ENCODE measurements around the gene CRHR2. TPM values are rescaled to one million over a fixed set of nuclear protein-coding genes. Genes with fewer than 3 reads are reported as not detected.

The CRHR2 gene
- polyA plus RNA-seq, 2 of the 4 experiments (the other 2 are of a cell fraction) = not detected

DNA sequence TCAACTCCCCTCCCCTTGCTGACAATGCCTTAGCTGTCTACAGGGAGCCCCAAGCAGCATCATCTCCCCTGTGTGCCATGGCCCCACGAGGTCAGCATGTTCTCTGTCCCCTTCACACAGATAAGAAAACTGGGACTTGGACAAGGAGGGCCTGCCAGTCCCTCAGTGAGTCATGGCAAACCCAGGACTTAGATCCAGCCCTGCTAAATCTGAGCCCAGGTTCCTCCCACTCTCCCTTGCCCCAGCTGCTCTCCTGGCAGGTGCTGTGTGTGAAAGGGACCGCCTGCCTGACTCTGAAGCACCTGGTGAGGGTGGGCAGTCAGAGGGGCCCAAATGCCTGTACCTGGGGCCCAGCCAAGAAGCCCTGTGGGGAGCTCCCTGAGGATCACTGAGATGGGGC lies 7.4 kb downstream of the CRHR2 start:
- no peak for DNase-seq (ENCODE audit: low read depth in 1 of 2, low spot score in 1 of 2)
- H3K4me2 ChIP-seq = no peak overlapping the region
- H3K9me3 ChIP-seq = no peaks in the 10 kb centered on the region
- no peak for TF ChIP-seq MAFK (IDR thresholded peaks at IDR 0.05; ENCODE audit: partially characterized antibody)
- TF ChIP-seq CBX2 (IDR thresholded peaks at IDR 0.05; ENCODE audit: borderline replicate concordance, low read depth) = no peak
- TF ChIP-seq RFX5 (IDR thresholded peaks at IDR 0.05) = no peak
- TF ChIP-seq ESRRA (IDR thresholded peaks at IDR 0.05; ENCODE audit: borderline replicate concordance, low read length) = no peak
- TF ChIP-seq, protein P1, sequence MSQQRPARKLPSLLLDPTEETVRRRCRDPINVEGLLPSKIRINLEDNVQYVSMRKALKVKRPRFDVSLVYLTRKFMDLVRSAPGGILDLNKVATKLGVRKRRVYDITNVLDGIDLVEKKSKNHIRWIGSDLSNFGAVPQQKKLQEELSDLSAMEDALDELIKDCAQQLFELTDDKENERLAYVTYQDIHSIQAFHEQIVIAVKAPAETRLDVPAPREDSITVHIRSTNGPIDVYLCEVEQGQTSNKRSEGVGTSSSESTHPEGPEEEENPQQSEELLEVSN (IDR thresholded peaks at IDR 0.05; ENCODE audit: borderline replicate concordance, low read depth) = no peak
- ChIA-PET POLR2A (no interaction called here), CTCF (interaction anchor here (0.9 to 1.6 kb wide), 3 partner anchors 11 to 66 kb away, joined by 3 read pairs; no protein-coding TSS in a partner anchor)
- no peak for FAIRE-seq
- 10% methylated on average over 2 of the region's 2 CpGs for WGBS (ENCODE audit: missing lambda C conversion rate)
- H3K4me1 ChIP-seq = no peaks in the 10 kb centered on the region
- H3K27ac ChIP-seq = no peak overlapping the region
- no peak overlapping the region for H3K4me3 ChIP-seq
- ATAC-seq = 0 out of 6 replicates have a peak, but pooled peaks of 1 of the 2 experiments have one; percentile 12

DNA sequence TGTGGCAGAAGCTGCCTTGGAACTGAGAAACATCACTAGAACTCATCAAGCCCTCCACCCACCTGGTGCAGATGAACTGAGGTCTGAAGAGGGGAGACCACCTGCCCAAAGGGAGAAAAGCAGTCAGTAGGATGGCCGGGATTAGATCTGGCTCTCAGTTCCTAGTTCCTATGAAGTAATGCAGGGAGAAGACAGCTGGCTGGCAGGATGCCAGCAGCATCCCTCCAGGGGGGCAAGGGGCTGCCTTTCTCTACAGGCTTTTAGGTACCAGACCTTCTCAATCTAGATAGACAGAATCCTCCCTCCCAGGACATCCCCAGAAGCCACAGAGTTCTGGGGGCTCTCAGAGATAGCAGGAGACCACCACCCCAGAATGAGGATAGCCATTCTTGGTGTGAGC lies 7.8 kb downstream of the CRHR2 start:
- H3K4me1 ChIP-seq = no peaks in the 10 kb centered on the region
- TF ChIP-seq, protein P2, sequence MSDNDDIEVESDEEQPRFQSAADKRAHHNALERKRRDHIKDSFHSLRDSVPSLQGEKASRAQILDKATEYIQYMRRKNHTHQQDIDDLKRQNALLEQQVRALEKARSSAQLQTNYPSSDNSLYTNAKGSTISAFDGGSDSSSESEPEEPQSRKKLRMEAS (IDR thresholded peaks at IDR 0.05) = no peak
- no peak for TF ChIP-seq JUN (IDR thresholded peaks at IDR 0.05)
- TF ChIP-seq CEBPB (IDR thresholded peaks at IDR 0.05) = no peak
- TF ChIP-seq BHLHE40 (IDR thresholded peaks at IDR 0.05; ENCODE audit: low read depth, low read length) = no peak
- TF ChIP-seq POLR2AphosphoS2 (conservative IDR thresholded peaks at IDR 0.05; ENCODE audit: low read length) = no peak
- no peak for TF ChIP-seq TFCP2L1 (CRISPR knock-in tag; IDR thresholded peaks at IDR 0.05)
- no peak for TF ChIP-seq RNF2 (IDR thresholded peaks at IDR 0.05; ENCODE audit: borderline replicate concordance, low read depth)
- no peak for TF ChIP-seq MAZ (IDR thresholded peaks at IDR 0.05; ENCODE audit: borderline replicate concordance, low read depth, low read length)
- no peak for TF ChIP-seq PHF8 (IDR thresholded peaks at IDR 0.05; ENCODE audit: borderline replicate concordance, low read depth)
- no peak for TF ChIP-seq CBX8 (IDR thresholded peaks at IDR 0.05)
- TF ChIP-seq, protein P3, sequence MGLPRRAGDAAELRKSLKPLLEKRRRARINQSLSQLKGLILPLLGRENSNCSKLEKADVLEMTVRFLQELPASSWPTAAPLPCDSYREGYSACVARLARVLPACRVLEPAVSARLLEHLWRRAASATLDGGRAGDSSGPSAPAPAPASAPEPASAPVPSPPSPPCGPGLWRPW (IDR thresholded peaks at IDR 0.05) = no peak
- TF ChIP-seq ZSCAN20 (CRISPR knock-in tag; IDR thresholded peaks at IDR 0.05) = no peak
- no peak for TF ChIP-seq HOXB5 (CRISPR knock-in tag; IDR thresholded peaks at IDR 0.05)
- TF ChIP-seq, protein P4, sequence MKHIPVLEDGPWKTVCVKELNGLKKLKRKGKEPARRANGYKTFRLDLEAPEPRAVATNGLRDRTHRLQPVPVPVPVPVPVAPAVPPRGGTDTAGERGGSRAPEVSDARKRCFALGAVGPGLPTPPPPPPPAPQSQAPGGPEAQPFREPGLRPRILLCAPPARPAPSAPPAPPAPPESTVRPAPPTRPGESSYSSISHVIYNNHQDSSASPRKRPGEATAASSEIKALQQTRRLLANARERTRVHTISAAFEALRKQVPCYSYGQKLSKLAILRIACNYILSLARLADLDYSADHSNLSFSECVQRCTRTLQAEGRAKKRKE (CRISPR knock-in tag; IDR thresholded peaks at IDR 0.05; ENCODE audit: low read depth) = no peak
- TF ChIP-seq POLR2A (IDR thresholded peaks at IDR 0.05; ENCODE audit: low read length) = no peak
- TF ChIP-seq HOXA7 (CRISPR knock-in tag; IDR thresholded peaks at IDR 0.05) = no peak
- TF ChIP-seq FOSL2 (IDR thresholded peaks at IDR 0.05) = no peak
- TF ChIP-seq FOSL2 (CRISPR knock-in tag; IDR thresholded peaks at IDR 0.05) = no peak
- no peak for TF ChIP-seq SMC3 (IDR thresholded peaks at IDR 0.05)
- TF ChIP-seq, protein P5, sequence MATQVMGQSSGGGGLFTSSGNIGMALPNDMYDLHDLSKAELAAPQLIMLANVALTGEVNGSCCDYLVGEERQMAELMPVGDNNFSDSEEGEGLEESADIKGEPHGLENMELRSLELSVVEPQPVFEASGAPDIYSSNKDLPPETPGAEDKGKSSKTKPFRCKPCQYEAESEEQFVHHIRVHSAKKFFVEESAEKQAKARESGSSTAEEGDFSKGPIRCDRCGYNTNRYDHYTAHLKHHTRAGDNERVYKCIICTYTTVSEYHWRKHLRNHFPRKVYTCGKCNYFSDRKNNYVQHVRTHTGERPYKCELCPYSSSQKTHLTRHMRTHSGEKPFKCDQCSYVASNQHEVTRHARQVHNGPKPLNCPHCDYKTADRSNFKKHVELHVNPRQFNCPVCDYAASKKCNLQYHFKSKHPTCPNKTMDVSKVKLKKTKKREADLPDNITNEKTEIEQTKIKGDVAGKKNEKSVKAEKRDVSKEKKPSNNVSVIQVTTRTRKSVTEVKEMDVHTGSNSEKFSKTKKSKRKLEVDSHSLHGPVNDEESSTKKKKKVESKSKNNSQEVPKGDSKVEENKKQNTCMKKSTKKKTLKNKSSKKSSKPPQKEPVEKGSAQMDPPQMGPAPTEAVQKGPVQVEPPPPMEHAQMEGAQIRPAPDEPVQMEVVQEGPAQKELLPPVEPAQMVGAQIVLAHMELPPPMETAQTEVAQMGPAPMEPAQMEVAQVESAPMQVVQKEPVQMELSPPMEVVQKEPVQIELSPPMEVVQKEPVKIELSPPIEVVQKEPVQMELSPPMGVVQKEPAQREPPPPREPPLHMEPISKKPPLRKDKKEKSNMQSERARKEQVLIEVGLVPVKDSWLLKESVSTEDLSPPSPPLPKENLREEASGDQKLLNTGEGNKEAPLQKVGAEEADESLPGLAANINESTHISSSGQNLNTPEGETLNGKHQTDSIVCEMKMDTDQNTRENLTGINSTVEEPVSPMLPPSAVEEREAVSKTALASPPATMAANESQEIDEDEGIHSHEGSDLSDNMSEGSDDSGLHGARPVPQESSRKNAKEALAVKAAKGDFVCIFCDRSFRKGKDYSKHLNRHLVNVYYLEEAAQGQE (IDR thresholded peaks at IDR 0.05) = no peak
- no peak overlapping the region for H3K27ac ChIP-seq
- H3K4me3 ChIP-seq = no peak overlapping the region
- DNase-seq (ENCODE audit: low read depth in 1 of 2, low spot score in 1 of 2) = no peak
- WGBS (ENCODE audit: missing lambda C conversion rate) = 0% methylated on average over 1 of the region's 1 CpG
- no peak overlapping the region for H3K4me2 ChIP-seq
- no peaks in the 10 kb centered on the region for H3K9me3 ChIP-seq
- POLR2A ChIA-PET = no interaction called here
- no peak for FAIRE-seq
- ATAC-seq = no peak
- CTCF ChIA-PET = interaction anchor here (0.9 to 1.6 kb wide), 3 partner anchors 10 to 66 kb away, joined by 3 read pairs; no protein-coding TSS in a partner anchor

Measured in A549 (cell line).